ENCODE data around the gene PDC. TPM values are rescaled to one million over a fixed set of nuclear protein-coding genes. Genes with fewer than 3 reads are reported as not detected.
"Not testable (repeated sequence)": the region's sequence is repeated elsewhere in the genome, so short reads cannot be mapped to it uniquely, and the experiment has no call there.

Gene PDC
- total RNA-seq, 1 donor: not detected

- H3K9me3 ChIP-seq (ENCODE audit: low read depth, low read length): no peaks in the 10 kb centered on the region
- peaks cover 12% of the 10 kb centered on the region for H3K4me1 ChIP-seq (ENCODE audit: insufficient read depth, low read length)
- H3K27ac ChIP-seq (ENCODE audit: low read depth, low read length): no peak overlapping the region
- H3K79me2 ChIP-seq (ENCODE audit: insufficient read depth, low read length): no peaks in the 10 kb centered on the region
- no peak overlapping the region for H3K4me2 ChIP-seq (ENCODE audit: insufficient read depth, low read length)
- H4K20me1 ChIP-seq (ENCODE audit: insufficient read depth, low read length): no peaks in the 10 kb centered on the region
- no peaks in the 10 kb centered on the region for H3K27me3 ChIP-seq (ENCODE audit: insufficient read depth, low read length)
- no peak overlapping the region for H3K4me3 ChIP-seq (ENCODE audit: insufficient read depth, low read length)
- no peak for DNase-seq (ENCODE audit: insufficient read length, low spot score, missing footprints)
- H2AFZ ChIP-seq (ENCODE audit: low read length): no peak overlapping the region
- no peak for TF ChIP-seq CTCF (IDR thresholded peaks at IDR 0.05; ENCODE audit: extremely low read depth, low read depth, low read length)
- no peaks in the 10 kb centered on the region for H3K36me3 ChIP-seq (ENCODE audit: insufficient read depth, low read length)
Observed at GRCh38 chr1:186463511-186463910, 2.6 kb upstream of the PDC start.

GRCh38 chr1:186459161-186459560 lies 1.8 kb downstream of the PDC start:
- H2AFZ ChIP-seq (ENCODE audit: low read length); H3K4me3 ChIP-seq (ENCODE audit: insufficient read depth, low read length); H3K27ac ChIP-seq (ENCODE audit: low read depth, low read length); H3K79me2 ChIP-seq (ENCODE audit: insufficient read depth, low read length); H4K20me1 ChIP-seq (ENCODE audit: insufficient read depth, low read length); H3K9me3 ChIP-seq (ENCODE audit: low read depth, low read length); H3K4me1 ChIP-seq (ENCODE audit: insufficient read depth, low read length); H3K36me3 ChIP-seq (ENCODE audit: insufficient read depth, low read length); DNase-seq (ENCODE audit: insufficient read length, low spot score, missing footprints); H3K27me3 ChIP-seq (ENCODE audit: insufficient read depth, low read length); H3K4me2 ChIP-seq (ENCODE audit: insufficient read depth, low read length): not testable (repeated sequence)

GRCh38 chr1:186456729-186457255 lies 4.1 kb downstream of the PDC start:
- no peak overlapping the region for H3K4me2 ChIP-seq (ENCODE audit: insufficient read depth, low read length)

GRCh38 chr1:186454981-186455380 lies 5.9 kb downstream of the PDC start:
- H3K27ac ChIP-seq (ENCODE audit: low read depth, low read length): no peak overlapping the region
- H3K27me3 ChIP-seq (ENCODE audit: insufficient read depth, low read length): no peaks in the 10 kb centered on the region
- no peak overlapping the region for H3K4me2 ChIP-seq (ENCODE audit: insufficient read depth, low read length)
- H3K9me3 ChIP-seq (ENCODE audit: low read depth, low read length): no peaks in the 10 kb centered on the region
- H3K4me3 ChIP-seq (ENCODE audit: insufficient read depth, low read length): no peak overlapping the region
- peak; percentile 32 for DNase-seq (ENCODE audit: insufficient read length, low spot score, missing footprints)
- H3K79me2 ChIP-seq (ENCODE audit: insufficient read depth, low read length): no peaks in the 10 kb centered on the region
- TF ChIP-seq CTCF (IDR thresholded peaks at IDR 0.05; ENCODE audit: extremely low read depth, low read depth, low read length): no peak
- no peaks in the 10 kb centered on the region for H3K36me3 ChIP-seq (ENCODE audit: insufficient read depth, low read length)
- no peaks in the 10 kb centered on the region for H3K4me1 ChIP-seq (ENCODE audit: insufficient read depth, low read length)
- peak overlapping the region; percentile 40 for H2AFZ ChIP-seq (ENCODE audit: low read length)
- H4K20me1 ChIP-seq (ENCODE audit: insufficient read depth, low read length): no peaks in the 10 kb centered on the region

More at GRCh38 chr1:186456729-186457255, 4.1 kb downstream of the PDC start:
- Histone ChIP-seq H2AFZ (ENCODE audit: low read length) (no peak overlapping the region), H3K4me3 (ENCODE audit: insufficient read depth, low read length) (no peak overlapping the region), H3K79me2 (ENCODE audit: insufficient read depth, low read length) (no peaks in the 10 kb centered on the region), H3K27me3 (ENCODE audit: insufficient read depth, low read length) (no peaks in the 10 kb centered on the region), H4K20me1 (ENCODE audit: insufficient read depth, low read length) (no peaks in the 10 kb centered on the region), H3K27ac (ENCODE audit: low read depth, low read length) (no peak overlapping the region), H3K9me3 (ENCODE audit: low read depth, low read length) (no peaks in the 10 kb centered on the region), H3K4me1 (ENCODE audit: insufficient read depth, low read length) (no peaks in the 10 kb centered on the region), H3K36me3 (ENCODE audit: insufficient read depth, low read length) (no peaks in the 10 kb centered on the region)
- DNase-seq (ENCODE audit: insufficient read length, low spot score, missing footprints): no peak
- TF ChIP-seq CTCF (IDR thresholded peaks at IDR 0.05; ENCODE audit: extremely low read depth, low read depth, low read length): no peak

Data from osteoblast (primary cell).